ENCODE data around the gene C1orf159. TPM values are rescaled to one million over a fixed set of nuclear protein-coding genes. Genes with fewer than 3 reads are reported as not detected.
"Not testable (repeated sequence)": the region's sequence is repeated elsewhere in the genome, so short reads cannot be mapped to it uniquely, and the experiment has no call there.

C1orf159 gene
- total RNA-seq, 3 donors from 2014 or later: 22.3 to 27.6 (median 26.8) TPM

- Mint-ChIP-seq H3K4me1 (ENCODE audit: low read depth) (peaks cover 18% of the 10 kb centered on the region), H3K36me3 (ENCODE audit: insufficient read depth) (no peaks in the 10 kb centered on the region), H3K4me3 (no peak overlapping the region), H3K27me3 (ENCODE audit: low read depth) (no peaks in the 10 kb centered on the region), H3K9me3 (no peaks in the 10 kb centered on the region)
- peak; percentile 42 for DNase-seq
- ATAC-seq: peak; percentile 83 to 86
Observed at GRCh38 chr1:1144122-1144842, 28.4 kb upstream of the C1orf159 start.

- no peak for DNase-seq
- no peak for ATAC-seq
- H3K36me3 Mint-ChIP-seq (ENCODE audit: insufficient read depth): no peaks in the 10 kb centered on the region
- H3K4me3 Mint-ChIP-seq: no peak overlapping the region
- H3K4me1 Mint-ChIP-seq (ENCODE audit: low read depth): peaks cover 20% of the 10 kb centered on the region
- no peaks in the 10 kb centered on the region for H3K27me3 Mint-ChIP-seq (ENCODE audit: low read depth)
- H3K9me3 Mint-ChIP-seq: no peaks in the 10 kb centered on the region
Observed at GRCh38 chr1:1143636-1144035, 27.7 kb upstream of the C1orf159 start.

- H3K9me3 Mint-ChIP-seq: no peaks in the 10 kb centered on the region
- peaks cover 24% of the 10 kb centered on the region for H3K4me1 Mint-ChIP-seq (ENCODE audit: low read depth)
- ATAC-seq (no peak), DNase-seq (no peak)
- H3K4me3 Mint-ChIP-seq: no peak overlapping the region
- H3K27me3 Mint-ChIP-seq (ENCODE audit: low read depth): no peaks in the 10 kb centered on the region
- no peaks in the 10 kb centered on the region for H3K36me3 Mint-ChIP-seq (ENCODE audit: insufficient read depth)
Observed at GRCh38 chr1:1142844-1143243, 27.0 kb upstream of the C1orf159 start.

GRCh38 chr1:1142352-1142751, 26.5 kb upstream of the C1orf159 start:
- H3K27me3 Mint-ChIP-seq (ENCODE audit: low read depth); H3K4me3 Mint-ChIP-seq: not testable (repeated sequence)

GRCh38 chr1:1141911-1142250, 26.0 kb upstream of the C1orf159 start:
- no peak for ATAC-seq
- DNase-seq: no peak
- Mint-ChIP-seq H3K36me3 (ENCODE audit: insufficient read depth) (no peaks in the 10 kb centered on the region), H3K9me3 (no peaks in the 10 kb centered on the region), H3K4me3 (no peak overlapping the region), H3K4me1 (ENCODE audit: low read depth) (peaks cover 28% of the 10 kb centered on the region), H3K27me3 (ENCODE audit: low read depth) (no peaks in the 10 kb centered on the region)

More at GRCh38 chr1:1142352-1142751, 26.5 kb upstream of the C1orf159 start:
- not testable (repeated sequence) for H3K36me3 Mint-ChIP-seq (ENCODE audit: insufficient read depth); H3K9me3 Mint-ChIP-seq; ATAC-seq; DNase-seq
- peaks cover 27% of the 10 kb centered on the region for H3K4me1 Mint-ChIP-seq (ENCODE audit: low read depth)

GRCh38 chr1:1141244-1141910, 25.5 kb upstream of the C1orf159 start:
- no peak for ATAC-seq
- Mint-ChIP-seq H3K4me1 (ENCODE audit: low read depth) (peaks cover 28% of the 10 kb centered on the region), H3K9me3 (no peaks in the 10 kb centered on the region), H3K4me3 (no peak overlapping the region), H3K27me3 (ENCODE audit: low read depth) (no peaks in the 10 kb centered on the region), H3K36me3 (ENCODE audit: insufficient read depth) (no peaks in the 10 kb centered on the region)
- no peak for DNase-seq

- no peak overlapping the region for H3K4me3 Mint-ChIP-seq
- no peaks in the 10 kb centered on the region for H3K36me3 Mint-ChIP-seq (ENCODE audit: insufficient read depth)
- H3K27me3 Mint-ChIP-seq (ENCODE audit: low read depth): no peaks in the 10 kb centered on the region
- ATAC-seq (no peak), DNase-seq (no peak)
- no peaks in the 10 kb centered on the region for H3K9me3 Mint-ChIP-seq
- peaks cover 28% of the 10 kb centered on the region for H3K4me1 Mint-ChIP-seq (ENCODE audit: low read depth)
Observed at GRCh38 chr1:1140673-1141072, 24.8 kb upstream of the C1orf159 start.

- Mint-ChIP-seq H3K4me3 (peak overlapping the region; percentile 67), H3K4me1 (ENCODE audit: low read depth) (peaks cover 14% of the 10 kb centered on the region), H3K9me3 (no peaks in the 10 kb centered on the region), H3K36me3 (ENCODE audit: insufficient read depth) (no peaks in the 10 kb centered on the region), H3K27me3 (ENCODE audit: low read depth) (no peaks in the 10 kb centered on the region)
- peak; percentile 82 to 86 for ATAC-seq
- peak; percentile 72 for DNase-seq
Observed at GRCh38 chr1:1137256-1138045, 21.6 kb upstream of the C1orf159 start.

- Mint-ChIP-seq H3K4me3 (no peak overlapping the region), H3K27me3 (ENCODE audit: low read depth) (no peaks in the 10 kb centered on the region), H3K9me3 (no peaks in the 10 kb centered on the region), H3K4me1 (ENCODE audit: low read depth) (peaks cover 10% of the 10 kb centered on the region), H3K36me3 (ENCODE audit: insufficient read depth) (no peaks in the 10 kb centered on the region)
- no peak for DNase-seq
- peak; percentile 38 to 39 for ATAC-seq
Observed at GRCh38 chr1:1136547-1137230, 20.8 kb upstream of the C1orf159 start.

- Mint-ChIP-seq H3K4me1 (ENCODE audit: low read depth) (peaks cover 10% of the 10 kb centered on the region), H3K9me3 (no peaks in the 10 kb centered on the region), H3K27me3 (ENCODE audit: low read depth) (no peaks in the 10 kb centered on the region), H3K4me3 (no peak overlapping the region), H3K36me3 (ENCODE audit: insufficient read depth) (no peaks in the 10 kb centered on the region)
- no peak for DNase-seq
- no peak for ATAC-seq
Observed at GRCh38 chr1:1135339-1136136, 19.6 kb upstream of the C1orf159 start.

GRCh38 chr1:1134300-1134970, 18.5 kb upstream of the C1orf159 start:
- Mint-ChIP-seq H3K36me3 (ENCODE audit: insufficient read depth) (no peaks in the 10 kb centered on the region), H3K27me3 (ENCODE audit: low read depth) (no peaks in the 10 kb centered on the region), H3K4me3 (no peak overlapping the region), H3K4me1 (ENCODE audit: low read depth) (peaks cover 10% of the 10 kb centered on the region), H3K9me3 (no peaks in the 10 kb centered on the region)
- no peak for ATAC-seq
- no peak for DNase-seq

GRCh38 chr1:1132956-1133750, 17.3 kb upstream of the C1orf159 start:
- DNase-seq (no peak), ATAC-seq (no peak)
- Mint-ChIP-seq H3K4me1 (ENCODE audit: low read depth) (peaks cover 5% of the 10 kb centered on the region), H3K27me3 (ENCODE audit: low read depth) (no peaks in the 10 kb centered on the region), H3K9me3 (no peaks in the 10 kb centered on the region), H3K36me3 (ENCODE audit: insufficient read depth) (no peaks in the 10 kb centered on the region), H3K4me3 (no peak overlapping the region)
